Epithelial cell of proximal tubule (primary cell): Measurements from ENCODE around the gene LGALS3. TPM values are rescaled to one million over a fixed set of nuclear protein-coding genes. Genes with fewer than 3 reads are reported as not detected.

Source experiments
- DNase-seq: peaks from one replicate; pipeline ENCODE4 v3.0.0-alpha.2; 2011; ENCODE audit warnings: low read depth
- H3K4me3 ChIP-seq: 2 replicates; pipeline ENCODE4 v1.5.1; 2011; ENCODE audit warnings: low read depth, mild to moderate bottlenecking, low read length
- CTCF ChIP-seq: conservative IDR thresholded peaks from 2 replicates; pipeline ENCODE4 v1.5.1; 2012; ENCODE audit warnings: low read depth, mild to moderate bottlenecking, low read length
- total RNA-seq: library from RNA; depleted of rRNA; stranded (reverse); fragments of >200 nt; gene quantifications from 2 replicates; pipeline ENCODE4 v1.2.3, GENCODE V29; 2015

Gene LGALS3
- total RNA-seq, 1 donor from 2014 or later = 70.4 TPM

- H3K4me3 ChIP-seq = peak overlapping the region; percentile 34
- DNase-seq = peak; percentile 93
- TF ChIP-seq CTCF = no peak
These were observed 25.9 kb upstream of the LGALS3 start for GRCh38 chr14:55103005-55103640.

GRCh38 chr14:55103971-55104954 lies 24.8 kb upstream of the LGALS3 start:
- no peak for DNase-seq
- no peak for TF ChIP-seq CTCF
- H3K4me3 ChIP-seq = no peak overlapping the region

GRCh38 chr14:55105991-55106390 lies 23.1 kb upstream of the LGALS3 start:
- no peak overlapping the region for H3K4me3 ChIP-seq
- DNase-seq = no peak
- TF ChIP-seq CTCF = no peak

- peak; percentile 80 for DNase-seq
- H3K4me3 ChIP-seq = peak overlapping the region; percentile 11
- TF ChIP-seq CTCF = no peak
These were observed 21.1 kb upstream of the LGALS3 start for GRCh38 chr14:55107766-55108554.

- no peak for DNase-seq
- H3K4me3 ChIP-seq = no peak overlapping the region
These were observed 19.2 kb upstream of the LGALS3 start for GRCh38 chr14:55109836-55110235.

More at GRCh38 chr14:55109836-55110235, 19.2 kb upstream of the LGALS3 start:
- no peak for TF ChIP-seq CTCF
